HG03442 (cell line): ENCODE data around the gene TDP2.
"Not testable (repeated sequence)": the region's sequence is repeated elsewhere in the genome, so short reads cannot be mapped to it uniquely, and the experiment has no call there.

Source experiments
- ATAC-seq: cut with Tn5 transposase; IDR thresholded peaks from one replicate; pipeline ENCODE4 v1.9.1; 2021; ENCODE audit warnings: mild to moderate bottlenecking, moderate library complexity; ENCODE audit not compliant: unreplicated experiment

The TDP2 gene

DNA sequence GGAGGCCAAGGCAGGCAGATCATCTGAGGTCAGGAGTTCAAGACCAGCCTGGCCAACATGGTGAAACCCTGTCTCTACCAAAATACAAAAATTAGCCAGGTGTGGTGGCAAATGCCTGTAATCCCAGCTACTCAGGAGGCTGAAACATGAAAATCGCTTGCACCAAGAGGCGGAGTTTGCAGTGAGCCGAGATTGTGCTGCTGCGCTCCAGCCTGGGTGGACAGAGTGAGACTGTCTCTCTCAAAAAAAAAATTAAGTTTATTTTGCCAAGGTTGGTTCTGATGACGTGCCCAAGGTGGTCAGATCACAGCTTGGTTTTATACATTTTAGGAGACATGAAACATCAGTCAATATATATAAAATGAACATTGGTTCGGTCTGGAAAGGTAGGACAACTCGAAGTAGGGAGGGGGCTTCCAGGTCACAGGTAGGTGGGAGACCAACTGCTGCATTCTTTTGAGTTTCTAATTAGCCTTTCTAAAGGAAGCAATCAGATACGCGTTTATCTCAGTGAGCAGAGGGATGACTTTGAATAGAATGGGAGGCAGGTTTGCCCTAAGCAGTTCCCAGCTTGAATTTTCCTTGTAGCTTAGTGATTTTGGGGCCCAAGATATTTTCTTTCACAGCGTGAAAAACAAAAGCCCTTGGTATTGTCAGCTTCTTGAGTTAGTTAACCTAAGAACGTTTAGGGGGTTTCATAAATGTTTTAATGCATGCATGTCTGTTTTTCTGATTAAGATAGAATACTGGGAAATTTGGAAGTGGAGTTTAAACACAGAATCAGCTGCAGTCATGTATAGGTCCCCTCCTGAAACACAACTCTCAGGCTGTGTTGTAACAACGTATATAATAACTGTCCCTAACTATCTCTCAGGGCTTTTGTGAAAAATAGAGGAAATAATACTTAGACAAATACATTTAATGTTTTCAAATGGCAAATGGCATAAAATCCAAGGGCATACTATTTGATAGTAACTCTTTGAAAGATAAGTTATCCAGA is 16.9 kb upstream of the TDP2 start:
- ATAC-seq: no peak

GRCh38 chr6:24680582-24680981 is 13.9 kb upstream of the TDP2 start:
- no peak for ATAC-seq

DNA sequence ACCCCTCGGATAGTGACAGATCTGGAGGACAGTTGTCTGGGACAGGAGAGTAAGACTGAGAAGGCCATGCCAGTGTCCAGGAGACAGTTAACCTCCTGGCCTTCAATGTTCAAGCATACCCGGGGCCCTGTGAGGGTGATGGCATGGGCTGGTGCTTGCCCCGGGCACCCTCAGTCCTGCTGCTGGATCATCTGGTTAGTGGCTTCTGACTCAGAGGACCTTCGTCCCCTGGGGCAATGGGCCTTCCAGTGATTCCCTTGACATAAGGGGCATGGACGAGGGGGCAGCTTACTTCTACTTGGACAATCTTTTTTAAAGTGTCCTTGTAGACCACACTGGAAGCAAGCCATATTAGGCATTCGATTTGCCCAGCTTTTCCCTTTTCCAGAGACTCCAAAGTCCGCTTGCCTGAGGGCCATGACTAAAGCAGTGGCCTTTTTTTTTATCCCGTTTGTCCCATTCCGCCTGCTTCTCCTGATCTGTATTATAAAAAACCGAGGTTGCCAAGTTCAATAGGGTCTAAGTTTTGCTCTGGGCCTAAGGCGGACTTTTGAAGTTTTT is 12.2 kb upstream of the TDP2 start:
- ATAC-seq: not testable (repeated sequence)

DNA sequence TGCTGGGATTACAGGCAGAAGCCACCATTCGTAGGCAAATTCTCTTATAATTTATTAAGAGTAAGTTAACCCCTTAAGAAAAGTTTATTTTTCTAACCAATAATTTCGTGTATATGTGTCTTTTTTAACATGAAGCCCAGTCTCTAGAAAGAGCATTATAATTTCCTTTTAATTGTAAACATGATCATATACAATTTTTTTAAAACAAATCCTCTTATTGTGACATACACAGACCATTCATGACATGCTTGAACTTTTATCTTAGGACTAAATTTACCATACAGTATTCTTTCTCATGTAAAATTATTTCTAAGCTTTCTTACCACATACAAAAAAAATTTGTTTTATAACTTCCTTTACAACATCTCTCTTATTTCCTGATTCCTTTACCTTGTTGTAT is 6.9 kb upstream of the TDP2 start:
- no peak for ATAC-seq

DNA sequence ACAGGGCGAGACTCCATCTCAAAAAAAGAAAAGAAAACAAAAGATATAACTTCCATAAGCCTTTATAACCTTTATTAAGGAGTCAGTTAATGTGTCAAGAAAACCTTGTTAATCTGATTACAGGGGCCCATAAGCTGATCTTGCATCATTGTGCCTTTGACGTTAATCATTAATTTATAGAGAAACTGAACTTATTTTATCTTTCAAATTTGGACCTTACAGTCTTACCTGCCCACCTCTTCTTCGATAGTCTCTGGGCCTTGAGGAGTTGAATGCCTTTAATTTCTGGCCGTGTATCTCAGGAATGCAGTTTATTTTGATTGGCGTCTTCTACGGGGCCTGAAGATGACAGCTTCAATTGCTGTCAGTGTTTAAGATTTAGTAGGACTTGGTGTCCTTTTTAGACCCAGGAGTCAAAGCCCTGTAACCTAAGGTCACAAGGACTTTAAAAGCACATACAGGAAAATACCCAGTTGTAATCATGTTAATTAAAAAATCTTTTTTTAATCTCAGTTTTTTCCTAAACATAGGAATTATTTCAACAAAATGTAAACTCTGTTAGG is 6.0 kb upstream of the TDP2 start:
- ATAC-seq: no peak

GRCh38 chr6:24671077-24671476 is 4.4 kb upstream of the TDP2 start:
- ATAC-seq: not testable (repeated sequence)

- not testable (repeated sequence) for ATAC-seq
Measured at GRCh38 chr6:24670492-24670891, 3.8 kb upstream of the TDP2 start.

- ATAC-seq: no peak
Measured at GRCh38 chr6:24668997-24669361, 2.3 kb upstream of the TDP2 start.

- ATAC-seq: not testable (repeated sequence)
Measured at GRCh38 chr6:24668066-24668996, 1.6 kb upstream of the TDP2 start.

- ATAC-seq: peak; percentile 0
Measured at GRCh38 chr6:24667378-24667803, 692 bp upstream of the TDP2 start.

DNA sequence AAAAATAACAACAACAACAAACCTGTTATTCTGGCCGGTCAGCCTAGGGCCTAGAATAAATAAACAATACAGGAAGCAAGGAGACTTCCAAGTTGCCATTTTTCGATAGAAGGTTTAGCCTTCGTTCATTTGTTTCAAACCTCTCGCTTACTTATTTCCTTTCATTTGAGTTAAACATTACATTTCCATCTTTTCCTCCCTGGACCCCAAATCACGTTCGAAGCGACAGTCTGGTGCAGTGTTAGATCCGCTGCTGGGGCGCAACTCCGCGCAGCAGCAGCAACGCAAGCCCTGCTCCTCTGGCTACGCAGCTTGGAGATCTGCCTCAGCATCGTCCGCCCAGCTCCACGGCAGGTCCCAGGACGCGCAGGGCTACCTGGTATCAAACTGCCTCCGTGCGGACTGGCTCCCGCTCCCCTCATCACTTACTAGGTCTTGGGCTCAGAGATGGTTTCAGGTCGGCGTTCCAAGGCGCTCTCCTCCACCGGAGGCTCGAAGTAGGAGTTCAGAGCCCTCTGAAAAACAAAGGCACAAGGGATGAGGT is 530 bp downstream of the TDP2 start:
- peak; percentile 25 for ATAC-seq

DNA sequence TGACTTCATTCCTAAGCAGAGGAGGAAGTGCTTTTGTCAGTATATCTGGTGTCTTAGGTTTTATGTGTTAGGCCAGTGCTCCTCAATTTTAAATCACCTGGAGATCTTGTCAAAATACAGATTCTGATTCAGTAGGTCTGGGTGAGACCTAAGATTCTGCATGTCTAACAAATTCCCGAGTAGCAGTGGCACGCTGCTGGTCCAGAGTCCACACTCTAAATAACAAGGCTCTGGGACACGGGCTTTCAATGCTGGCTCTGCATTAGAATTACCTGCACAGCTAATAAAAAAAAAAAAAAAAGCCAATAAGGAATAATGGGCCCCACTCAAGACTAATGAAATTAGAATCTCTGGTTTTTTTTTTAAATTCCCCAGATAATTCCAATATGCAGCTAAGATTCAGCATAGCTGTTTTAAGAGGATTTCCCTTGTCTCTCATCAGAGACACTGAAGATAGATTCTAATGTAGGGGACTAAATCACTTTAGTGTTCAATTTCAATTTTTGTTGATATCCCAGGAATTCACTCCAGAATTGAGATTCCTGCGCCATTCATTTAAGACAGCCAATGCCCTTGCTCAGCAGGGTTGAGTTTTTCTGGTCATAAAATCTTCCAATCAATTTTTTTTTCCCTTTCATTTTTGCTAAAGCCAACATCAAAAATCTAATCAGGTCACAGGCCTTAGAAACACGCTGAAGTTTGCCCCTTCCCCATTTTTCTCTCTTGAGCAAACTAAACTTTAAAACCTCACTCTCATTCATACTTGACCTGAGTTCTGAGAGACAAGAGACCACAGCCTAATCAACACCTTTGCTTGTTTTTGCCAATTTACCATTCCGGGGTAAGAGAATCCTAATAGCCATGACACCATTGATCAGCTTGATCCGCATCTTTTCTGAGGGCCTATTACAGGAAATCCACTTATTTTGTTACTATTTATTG is 2.4 kb downstream of the TDP2 start:
- ATAC-seq: no peak

GRCh38 chr6:24663189-24663588 is 3.5 kb downstream of the TDP2 start:
- ATAC-seq: no peak

DNA sequence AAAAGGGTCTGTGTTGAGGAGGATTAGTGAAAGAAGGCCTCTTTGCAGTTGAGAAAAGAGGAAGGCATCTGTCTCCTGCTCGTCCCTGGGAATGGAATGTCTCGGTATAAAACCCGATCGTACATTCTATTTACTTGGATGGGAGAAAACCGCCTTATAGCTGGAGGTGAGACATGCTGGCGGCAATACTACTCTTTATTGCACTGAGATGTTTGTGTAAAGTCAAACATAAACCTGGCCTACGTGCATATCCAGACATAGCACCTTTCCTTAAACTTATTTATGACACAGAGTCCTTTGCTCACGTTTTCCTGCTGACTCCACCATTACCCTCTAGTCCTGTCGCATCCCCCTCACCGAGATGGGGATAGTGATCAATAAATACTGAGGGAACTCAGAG is 4.5 kb downstream of the TDP2 start:
- no peak for ATAC-seq

DNA sequence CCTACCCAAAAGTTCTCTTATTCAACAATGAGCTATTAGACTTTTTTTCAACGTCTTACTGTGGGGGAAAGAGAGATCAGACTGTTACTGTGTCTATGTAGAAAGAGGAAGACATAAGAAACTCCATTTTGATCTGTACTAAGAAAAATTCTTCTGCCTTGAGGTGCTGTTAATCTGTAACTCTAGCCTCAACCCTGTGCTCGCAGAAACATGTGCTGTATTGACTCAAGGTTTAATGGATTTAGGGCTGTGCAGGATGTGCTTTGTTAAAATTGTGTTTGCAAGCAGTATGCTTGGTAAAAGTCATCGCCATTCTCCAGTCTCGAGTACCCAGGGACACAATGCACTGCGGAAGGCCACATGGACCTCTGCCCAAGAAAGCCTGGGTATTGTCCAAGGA is 4.9 kb downstream of the TDP2 start:
- ATAC-seq: not testable (repeated sequence)

GRCh38 chr6:24660105-24660504 is 6.6 kb downstream of the TDP2 start:
- no peak for ATAC-seq

- ATAC-seq: no peak
Measured at GRCh38 chr6:24659561-24659960, 7.1 kb downstream of the TDP2 start.

DNA sequence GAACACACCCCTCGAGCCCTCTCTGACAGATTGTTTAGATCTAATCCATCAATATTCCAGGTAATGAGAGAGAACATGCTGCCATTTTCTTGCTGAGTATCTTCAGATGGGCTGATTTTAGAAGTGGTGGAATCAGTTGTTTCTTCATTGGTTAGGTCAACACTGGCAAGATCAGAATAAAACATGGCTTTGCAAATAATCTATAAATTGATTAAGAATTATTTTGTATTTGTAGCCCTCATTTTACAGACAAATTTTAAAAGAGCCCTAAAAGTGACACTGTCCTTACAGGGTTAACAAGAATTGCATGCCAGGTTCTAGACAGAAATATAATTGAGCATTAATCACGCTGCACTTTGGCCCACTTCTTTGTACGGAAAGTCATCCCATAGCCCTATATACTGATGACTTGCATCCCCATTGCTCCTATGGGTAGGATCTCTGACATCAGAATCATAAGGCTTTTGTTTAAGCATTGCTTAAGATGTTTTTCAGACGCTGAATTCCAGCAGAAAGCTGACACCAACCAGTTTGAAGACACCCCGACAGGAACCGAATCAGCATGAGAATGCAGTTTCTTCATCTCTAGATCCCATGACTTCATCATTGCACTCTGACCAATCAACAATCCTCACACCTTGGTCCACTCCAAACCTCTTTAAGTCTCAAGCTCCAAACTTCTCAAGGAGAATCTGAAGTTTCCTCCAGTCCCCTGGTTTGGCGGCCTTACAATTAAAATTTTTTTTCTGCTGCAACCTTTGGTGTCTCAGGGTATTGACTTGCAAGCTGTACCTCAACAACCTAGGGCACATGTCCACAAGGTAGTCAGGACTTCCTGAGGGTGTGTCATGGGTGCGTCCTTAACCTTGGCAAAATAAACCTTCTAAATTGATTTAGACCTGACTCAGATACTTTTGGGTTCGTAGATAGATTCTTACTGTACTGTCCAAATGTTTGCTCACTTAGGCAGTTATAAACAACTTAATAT is 7.8 kb downstream of the TDP2 start:
- no peak for ATAC-seq
